Measurements from ENCODE around the gene LYZL4.

GRCh38 chr3:42438758-42439157, 28.3 kb upstream of the LYZL4 start:
- no peak for TF ChIP-seq GATA3 (IDR thresholded peaks at IDR 0.05; ENCODE audit: low read depth, low read length)
- no peak for TF ChIP-seq GATA2 (IDR thresholded peaks at IDR 0.05; ENCODE audit: low read depth, low read length)
